MM.1S (cell line): ENCODE data around the gene MFNG.

Experiments
- DNase-seq: peaks from one replicate; pipeline ENCODE4 v3.0.0-alpha.2; 2015
- H2AFZ ChIP-seq: fragments of 300-600 bp; sonication (generic); 2 replicates; pipeline ENCODE4 v1.6.0; 2016; ENCODE audit warnings: antibody characterized with exemption, low read length
- H3F3A ChIP-seq: fragments of 300-600 bp; sonication (generic); 2 replicates; pipeline ENCODE4 v1.6.1; 2016; ENCODE audit warnings: mild to moderate bottlenecking, antibody characterized with exemption, low read length, moderate library complexity, mixed read lengths; ENCODE audit not compliant: insufficient read depth
- H3K27ac ChIP-seq: fragments of 300-600 bp; sonication (generic); 2 replicates; pipeline ENCODE4 v1.5.1; 2016; ENCODE audit warnings: mild to moderate bottlenecking, low read length
- H3K27me3 ChIP-seq: fragments of 300-600 bp; sonication (generic); replicated peaks from 2 replicates; pipeline ENCODE4 v1.6.0; 2016; ENCODE audit warnings: low read length; ENCODE audit not compliant: insufficient read depth
- H3K36me3 ChIP-seq: fragments of 300-600 bp; sonication (generic); replicated peaks from 2 replicates; pipeline ENCODE4 v1.6.1; 2016; ENCODE audit warnings: mild to moderate bottlenecking, low read length, mixed read lengths; ENCODE audit not compliant: insufficient read depth
- H3K4me1 ChIP-seq: fragments of 300-600 bp; sonication (generic); 2 replicates; pipeline ENCODE4 v1.6.1; 2016; ENCODE audit warnings: low read length, mixed read lengths
- H3K4me2 ChIP-seq: fragments of 300-600 bp; sonication (generic); 2 replicates; pipeline ENCODE4 v1.6.0; 2016; ENCODE audit warnings: low read depth, low read length
- H3K4me3 ChIP-seq: fragments of 300-600 bp; sonication (generic); 2 replicates; pipeline ENCODE4 v1.5.1; 2016; ENCODE audit warnings: low read length, mixed read lengths
- H3K79me2 ChIP-seq: fragments of 300-600 bp; sonication (generic); 2 replicates; pipeline ENCODE4 v1.6.1; 2016; ENCODE audit warnings: mixed run types, low read length, mixed read lengths
- H3K9ac ChIP-seq: fragments of 300-600 bp; sonication (generic); 2 replicates; pipeline ENCODE4 v1.6.1; 2016; ENCODE audit warnings: low read length, mixed read lengths
- H3K9me2 ChIP-seq: fragments of 300-600 bp; sonication (generic); replicated peaks from 2 replicates; pipeline ENCODE4 v1.6.1; 2016; ENCODE audit warnings: mild to moderate bottlenecking, low read length, mixed read lengths; ENCODE audit not compliant: insufficient read depth
- H3K9me3 ChIP-seq: fragments of 300-600 bp; sonication (generic); replicated peaks from 2 replicates; pipeline ENCODE4 v1.6.1; 2016; ENCODE audit warnings: mild to moderate bottlenecking, low read length, mixed read lengths; ENCODE audit not compliant: insufficient read depth
- H4K20me1 ChIP-seq: fragments of 300-600 bp; sonication (generic); 2 replicates; pipeline ENCODE4 v1.6.1; 2016; ENCODE audit warnings: mild to moderate bottlenecking, low read length, moderate library complexity, mixed read lengths; ENCODE audit not compliant: insufficient read depth
- EZH2 ChIP-seq: fragments of 300-600 bp; sonication (generic); optimal IDR thresholded peaks from 2 replicates; pipeline ENCODE3; 2017; ENCODE audit warnings: low read depth, mild to moderate bottlenecking, antibody characterized with exemption, low read length, mixed read lengths
- EZH2phosphoT487 ChIP-seq: fragments of 300-600 bp; sonication (generic); IDR thresholded peaks from 2 replicates; pipeline ENCODE4 v1.6.1; 2018; ENCODE audit warnings: antibody characterized with exemption, low read length
- TF ChIP-seq, protein P1 (sequence below): fragments of 300-600 bp; sonication (generic); IDR thresholded peaks from 2 replicates; pipeline ENCODE4 v1.5.1; 2016; ENCODE audit warnings: antibody characterized with exemption, low read length, mixed read lengths

The MFNG gene

DNA sequence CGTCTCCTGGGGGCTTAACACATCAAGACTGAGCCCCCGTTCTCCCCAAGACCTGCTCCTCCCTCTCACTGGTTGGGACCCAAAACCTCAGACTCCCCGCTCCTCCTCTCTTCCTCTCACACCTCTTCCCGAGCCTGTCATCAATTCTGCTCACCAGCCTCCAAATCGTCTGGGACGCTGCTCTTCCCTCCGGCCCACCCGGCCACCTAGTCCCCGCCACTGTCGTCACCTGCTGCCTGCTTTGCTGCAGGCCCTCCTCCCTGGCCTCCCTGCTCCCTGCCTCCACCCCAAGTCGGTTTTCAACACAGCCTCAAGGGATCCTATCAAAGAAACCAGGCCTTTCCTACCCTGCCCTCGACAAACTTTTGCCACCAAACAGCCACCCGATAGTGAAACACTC lies 3.1 kb downstream of the MFNG start:
- Histone ChIP-seq H3K9me3 (no peaks in the 10 kb centered on the region), H3K36me3 (no peaks in the 10 kb centered on the region), H3K79me2 (peaks cover 63% of the 10 kb centered on the region), H3K4me2 (peak overlapping the region; percentile 83; the same call in 1 of the 2 replicates), H3K9ac (no peak overlapping the region), H4K20me1 (0 out of 2 replicates have a peak, but pooled peaks cover 4% of the 10 kb centered on the region), H3K9me2 (no peaks in the 10 kb centered on the region), H2AFZ (no peak overlapping the region), H3K4me1 (peaks cover 10% of the 10 kb centered on the region; the same call in 1 of the 2 replicates), H3F3A (no peaks in the 10 kb centered on the region; the same call in 1 of the 2 replicates), H3K4me3 (no peak overlapping the region), H3K27me3 (no peaks in the 10 kb centered on the region), H3K27ac (no peak overlapping the region)
- TF ChIP-seq EZH2 (no peak), EZH2phosphoT487 (no peak)
- TF ChIP-seq, protein P1, sequence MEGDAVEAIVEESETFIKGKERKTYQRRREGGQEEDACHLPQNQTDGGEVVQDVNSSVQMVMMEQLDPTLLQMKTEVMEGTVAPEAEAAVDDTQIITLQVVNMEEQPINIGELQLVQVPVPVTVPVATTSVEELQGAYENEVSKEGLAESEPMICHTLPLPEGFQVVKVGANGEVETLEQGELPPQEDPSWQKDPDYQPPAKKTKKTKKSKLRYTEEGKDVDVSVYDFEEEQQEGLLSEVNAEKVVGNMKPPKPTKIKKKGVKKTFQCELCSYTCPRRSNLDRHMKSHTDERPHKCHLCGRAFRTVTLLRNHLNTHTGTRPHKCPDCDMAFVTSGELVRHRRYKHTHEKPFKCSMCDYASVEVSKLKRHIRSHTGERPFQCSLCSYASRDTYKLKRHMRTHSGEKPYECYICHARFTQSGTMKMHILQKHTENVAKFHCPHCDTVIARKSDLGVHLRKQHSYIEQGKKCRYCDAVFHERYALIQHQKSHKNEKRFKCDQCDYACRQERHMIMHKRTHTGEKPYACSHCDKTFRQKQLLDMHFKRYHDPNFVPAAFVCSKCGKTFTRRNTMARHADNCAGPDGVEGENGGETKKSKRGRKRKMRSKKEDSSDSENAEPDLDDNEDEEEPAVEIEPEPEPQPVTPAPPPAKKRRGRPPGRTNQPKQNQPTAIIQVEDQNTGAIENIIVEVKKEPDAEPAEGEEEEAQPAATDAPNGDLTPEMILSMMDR, result no peak
- DNase-seq, result no peak

DNA sequence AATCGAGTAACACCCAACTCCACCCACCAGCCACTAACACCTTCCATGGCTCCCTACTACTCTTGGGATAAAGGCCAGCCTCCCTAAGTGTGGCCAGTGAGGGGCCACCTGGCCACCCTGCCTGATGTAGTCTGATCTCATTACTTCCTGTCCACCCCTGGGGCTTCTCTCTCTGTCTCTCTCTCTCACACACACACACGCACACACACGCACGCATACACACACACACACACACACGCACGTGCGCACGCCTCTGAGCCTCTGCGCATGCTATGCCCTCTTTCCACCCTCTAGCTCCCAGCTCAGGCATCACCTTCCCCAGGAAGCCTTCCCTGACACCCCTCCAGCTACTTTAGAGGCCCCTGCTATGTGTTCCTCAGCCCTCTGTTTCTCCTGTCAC lies 3.9 kb downstream of the MFNG start:
- no peaks in the 10 kb centered on the region for H3K27me3 ChIP-seq
- no peak overlapping the region for H3K4me2 ChIP-seq
- H3K9me3 ChIP-seq, result no peaks in the 10 kb centered on the region
- peaks cover 63% of the 10 kb centered on the region for H3K79me2 ChIP-seq
- H3K4me3 ChIP-seq, result no peak overlapping the region
- no peaks in the 10 kb centered on the region for H3K9me2 ChIP-seq
- no peaks in the 10 kb centered on the region; the same call in 1 of the 2 replicates for H3F3A ChIP-seq
- no peak overlapping the region for H3K27ac ChIP-seq
- no peak overlapping the region for H2AFZ ChIP-seq
- 0 out of 2 replicates have a peak, but pooled peaks cover 4% of the 10 kb centered on the region for H4K20me1 ChIP-seq
- no peaks in the 10 kb centered on the region for H3K36me3 ChIP-seq
- no peak overlapping the region for H3K9ac ChIP-seq
- TF ChIP-seq EZH2phosphoT487, result no peak
- no peak for TF ChIP-seq EZH2
- TF ChIP-seq, protein P1, result no peak
- no peak for DNase-seq
- H3K4me1 ChIP-seq, result peaks cover 10% of the 10 kb centered on the region; the same call in 1 of the 2 replicates

DNA sequence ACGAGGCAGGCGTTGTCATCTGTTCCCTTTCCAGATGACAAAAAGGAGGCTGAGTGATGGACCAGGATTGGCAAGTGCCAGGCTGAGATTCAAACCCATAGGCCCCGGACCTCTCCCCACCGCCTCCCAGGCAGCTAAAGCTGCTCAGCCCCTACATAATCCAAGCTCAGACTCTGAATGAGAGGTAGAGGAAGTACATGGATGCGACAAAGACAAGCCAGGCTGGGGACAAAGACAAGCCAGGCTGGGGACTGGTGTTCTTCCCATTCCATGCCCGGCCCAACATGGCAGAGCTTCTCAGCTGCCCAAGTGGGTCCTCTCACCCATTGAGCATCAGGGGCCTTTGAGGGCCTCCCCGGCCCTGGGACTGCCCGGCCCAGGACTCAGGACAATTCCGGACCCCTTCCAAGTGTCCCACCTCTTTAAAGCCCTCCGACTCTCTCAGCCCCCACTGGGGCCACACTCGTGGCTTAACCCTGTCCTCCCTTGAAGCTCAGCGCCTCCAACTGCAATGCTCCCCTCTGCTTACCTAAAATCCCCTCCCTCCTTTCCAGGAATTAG lies 4.8 kb downstream of the MFNG start:
- H3K27me3 ChIP-seq, result no peaks in the 10 kb centered on the region
- DNase-seq, result no peak
- H4K20me1 ChIP-seq, result 0 out of 2 replicates have a peak, but pooled peaks cover 4% of the 10 kb centered on the region
- H2AFZ ChIP-seq, result no peak overlapping the region
- H3K27ac ChIP-seq, result no peak overlapping the region
- no peak overlapping the region for H3K9ac ChIP-seq
- H3K79me2 ChIP-seq, result peaks cover 63% of the 10 kb centered on the region
- peaks cover 4% of the 10 kb centered on the region; the same call in 1 of the 2 replicates for H3K4me1 ChIP-seq
- no peak overlapping the region for H3K4me3 ChIP-seq
- no peaks in the 10 kb centered on the region for H3K36me3 ChIP-seq
- no peak for TF ChIP-seq EZH2phosphoT487
- TF ChIP-seq, protein P1, result no peak
- TF ChIP-seq EZH2, result no peak
- H3K9me2 ChIP-seq, result no peaks in the 10 kb centered on the region
- H3K4me2 ChIP-seq, result no peak overlapping the region
- no peaks in the 10 kb centered on the region for H3F3A ChIP-seq
- no peaks in the 10 kb centered on the region for H3K9me3 ChIP-seq
